Activated CD4-positive, alpha-beta T cell treated with anti-CD3 and anti-CD28 coated beads for 4 hours (primary cell): ENCODE measurements around the gene TRPM8.

ENCODE experiments used
- DNase-seq, 2 donors: peaks; one replicate each; pipeline ENCODE4 v3.0.0-alpha.2; 2020

The TRPM8 gene

GRCh38 chr2:233976690-233977294 lies 59.6 kb downstream of the TRPM8 start:
- peak in 1 of 2 donors; percentile 40 for DNase-seq

- DNase-seq = no peak
Observed at GRCh38 chr2:233977296-233977837, 60.2 kb downstream of the TRPM8 start.

GRCh38 chr2:233979748-233980147 lies 62.6 kb downstream of the TRPM8 start:
- no peak for DNase-seq

- DNase-seq = no peak
Observed at GRCh38 chr2:233980955-233981561, 63.9 kb downstream of the TRPM8 start.

GRCh38 chr2:233981574-233982420 lies 64.6 kb downstream of the TRPM8 start:
- DNase-seq = no peak

- DNase-seq = no peak
Observed at GRCh38 chr2:233982421-233983121, 65.4 kb downstream of the TRPM8 start.

- no peak for DNase-seq
Observed at GRCh38 chr2:233983445-233983844, 66.3 kb downstream of the TRPM8 start.

GRCh38 chr2:233988581-233988980 lies 71.4 kb downstream of the TRPM8 start:
- no peak for DNase-seq

- DNase-seq = no peak
Observed at GRCh38 chr2:233989221-233989858, 72.2 kb downstream of the TRPM8 start.

- peak in 1 of 2 donors; percentile 33 for DNase-seq
Observed at GRCh38 chr2:233990261-233990798, 73.2 kb downstream of the TRPM8 start.

- DNase-seq = no peak
Observed at GRCh38 chr2:233991196-233991595, 74.0 kb downstream of the TRPM8 start.

GRCh38 chr2:233992513-233993217 lies 75.5 kb downstream of the TRPM8 start:
- DNase-seq = no peak

GRCh38 chr2:233993461-233993860 lies 76.3 kb downstream of the TRPM8 start:
- DNase-seq = no peak

- DNase-seq = no peak
Observed at GRCh38 chr2:233994151-233994550, 77.0 kb downstream of the TRPM8 start.

GRCh38 chr2:233996000-233996399 lies 78.8 kb downstream of the TRPM8 start:
- no peak for DNase-seq

- no peak for DNase-seq
Observed at GRCh38 chr2:233996461-233996860, 79.3 kb downstream of the TRPM8 start.

GRCh38 chr2:233997707-233998106 lies 80.5 kb downstream of the TRPM8 start:
- DNase-seq = no peak

GRCh38 chr2:233999182-233999581 lies 82.0 kb downstream of the TRPM8 start:
- no peak for DNase-seq

- no peak for DNase-seq
Observed at GRCh38 chr2:234001380-234002160, 84.4 kb downstream of the TRPM8 start.

GRCh38 chr2:234002281-234002680 lies 85.1 kb downstream of the TRPM8 start:
- no peak for DNase-seq
